GM12878 (cell line): ENCODE measurements around the gene CTSE.

Source experiments
- BCL3 ChIP-seq: IDR thresholded peaks from 2 replicates; pipeline ENCODE4 v1.6.1; 2011; ENCODE audit warnings: borderline replicate concordance, low read depth, mild to moderate bottlenecking, moderate library complexity, low read length; ENCODE audit not compliant: insufficient read depth, poor library complexity, severe bottlenecking
- NFYB ChIP-seq: IDR thresholded peaks from 2 replicates; pipeline ENCODE4 v1.6.1; 2011; ENCODE audit warnings: low read depth, mild to moderate bottlenecking, low read length, improper control_type of control experiment, moderate library complexity; ENCODE audit not compliant: insufficient read depth
- POLR2A ChIP-seq: IDR thresholded peaks from 2 replicates; pipeline ENCODE4 v1.6.1; 2011; ENCODE audit warnings: low read depth, mild to moderate bottlenecking, low read length
- POLR2AphosphoS5 ChIP-seq: IDR thresholded peaks from 2 replicates; pipeline ENCODE4 v1.6.1; 2011; ENCODE audit warnings: mild to moderate bottlenecking, low read length, inconsistent platforms
- RAD51 ChIP-seq: fragments of 450-650 bp; IDR thresholded peaks from 2 replicates; pipeline ENCODE4 v1.6.1; 2016; ENCODE audit warnings: moderate library complexity, mild to moderate bottlenecking, inconsistent platforms
- TF ChIP-seq, protein P1 (sequence below), 3 experiments: IDR thresholded peaks in 2 of 3; conservative IDR thresholded peaks in 1 of 3; 2 replicates each; pipeline ENCODE4 v1.5.1; 2011; ENCODE audit warnings: low read depth in 3 of 3, low read length in 3 of 3, mild to moderate bottlenecking in 3 of 3, control low read depth in 2 of 3, moderate library complexity in 2 of 3, inconsistent platforms in 1 of 3, mixed read lengths in 1 of 3; ENCODE audit not compliant: control insufficient read depth in 2 of 3, insufficient read depth in 1 of 3; ENCODE audit errors: extremely low read depth in 1 of 3

- TF ChIP-seq POLR2A = no peak
- TF ChIP-seq, protein P1, sequence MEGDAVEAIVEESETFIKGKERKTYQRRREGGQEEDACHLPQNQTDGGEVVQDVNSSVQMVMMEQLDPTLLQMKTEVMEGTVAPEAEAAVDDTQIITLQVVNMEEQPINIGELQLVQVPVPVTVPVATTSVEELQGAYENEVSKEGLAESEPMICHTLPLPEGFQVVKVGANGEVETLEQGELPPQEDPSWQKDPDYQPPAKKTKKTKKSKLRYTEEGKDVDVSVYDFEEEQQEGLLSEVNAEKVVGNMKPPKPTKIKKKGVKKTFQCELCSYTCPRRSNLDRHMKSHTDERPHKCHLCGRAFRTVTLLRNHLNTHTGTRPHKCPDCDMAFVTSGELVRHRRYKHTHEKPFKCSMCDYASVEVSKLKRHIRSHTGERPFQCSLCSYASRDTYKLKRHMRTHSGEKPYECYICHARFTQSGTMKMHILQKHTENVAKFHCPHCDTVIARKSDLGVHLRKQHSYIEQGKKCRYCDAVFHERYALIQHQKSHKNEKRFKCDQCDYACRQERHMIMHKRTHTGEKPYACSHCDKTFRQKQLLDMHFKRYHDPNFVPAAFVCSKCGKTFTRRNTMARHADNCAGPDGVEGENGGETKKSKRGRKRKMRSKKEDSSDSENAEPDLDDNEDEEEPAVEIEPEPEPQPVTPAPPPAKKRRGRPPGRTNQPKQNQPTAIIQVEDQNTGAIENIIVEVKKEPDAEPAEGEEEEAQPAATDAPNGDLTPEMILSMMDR (IDR thresholded peaks at IDR 0.05 in 2 of 3, conservative IDR thresholded peaks at IDR 0.05 in 1 of 3; ENCODE audit: control insufficient read depth in 2 of 3, extremely low read depth in 1 of 3, insufficient read depth in 1 of 3, low read depth in 3 of 3, low read length in 3 of 3) = no peak
- TF ChIP-seq NFYB = no peak
- TF ChIP-seq BCL3 = no peak
- TF ChIP-seq POLR2AphosphoS5 = no peak
- TF ChIP-seq RAD51 = no peak
Measured at GRCh38 chr1:206030191-206030590, 6.5 kb upstream of the CTSE start.
